GM19324 (cell line): ENCODE results near the gene SPATA9.
"Not testable (repeated sequence)": the region's sequence is repeated elsewhere in the genome, so short reads cannot be mapped to it uniquely, and the experiment has no call there.

Experiments used
- ATAC-seq: cut with Tn5 transposase; IDR thresholded peaks from one replicate; pipeline ENCODE4 v1.9.1; 2021; ENCODE audit warnings: mild to moderate bottlenecking, moderate library complexity; ENCODE audit not compliant: unreplicated experiment, low FRiP score

Gene SPATA9

GRCh38 chr5:95647886-95648860, 34.6 kb downstream of the SPATA9 start:
- no peak for ATAC-seq

GRCh38 chr5:95646569-95647431, 36.0 kb downstream of the SPATA9 start, which contains the start of gene RFESD:
Gene RFESD (plus strand): TSS chr5:95646777. CDS start chr5:95652272, 5,495 bp downstream.
- peak; percentile 98 for ATAC-seq

GRCh38 chr5:95646226-95646568, 36.6 kb downstream of the SPATA9 start:
- not testable (repeated sequence) for ATAC-seq

GRCh38 chr5:95644351-95645042, 38.3 kb downstream of the SPATA9 start:
- ATAC-seq, result no peak

GRCh38 chr5:95643152-95643551, 39.6 kb downstream of the SPATA9 start:
- no peak for ATAC-seq

- no peak for ATAC-seq
These were observed 41.0 kb downstream of the SPATA9 start for GRCh38 chr5:95641741-95642220.

GRCh38 chr5:95638632-95639031, 44.2 kb downstream of the SPATA9 start:
- no peak for ATAC-seq

- ATAC-seq, result no peak
These were observed 48.7 kb downstream of the SPATA9 start for GRCh38 chr5:95634081-95634480.

GRCh38 chr5:95633671-95634070, 49.1 kb downstream of the SPATA9 start:
- no peak for ATAC-seq

GRCh38 chr5:95632942-95633341, 49.8 kb downstream of the SPATA9 start:
- not testable (repeated sequence) for ATAC-seq

- peak; percentile 70 for ATAC-seq
These were observed 50.7 kb downstream of the SPATA9 start for GRCh38 chr5:95631991-95632675.

- no peak for ATAC-seq
These were observed 51.4 kb downstream of the SPATA9 start for GRCh38 chr5:95631255-95631958.

GRCh38 chr5:95630394-95630917, 52.3 kb downstream of the SPATA9 start:
- ATAC-seq, result no peak

- ATAC-seq, result no peak
These were observed 53.9 kb downstream of the SPATA9 start for GRCh38 chr5:95628933-95629332.

- ATAC-seq, result no peak
These were observed 54.6 kb downstream of the SPATA9 start for GRCh38 chr5:95627971-95628810.

- ATAC-seq, result no peak
These were observed 56.1 kb downstream of the SPATA9 start for GRCh38 chr5:95626701-95627100.

- no peak for ATAC-seq
These were observed 58.4 kb downstream of the SPATA9 start for GRCh38 chr5:95624368-95624767.

- ATAC-seq, result no peak
These were observed 59.1 kb downstream of the SPATA9 start for GRCh38 chr5:95623706-95624105.
